ENCODE measurements around the gene CACNA2D4. TPM values are rescaled to one million over a fixed set of nuclear protein-coding genes. Genes with fewer than 3 reads are reported as not detected.

The CACNA2D4 gene
- total and polyA plus RNA-seq, 2 of the 13 experiments (the other 11 are each of a cell fraction or from before 2014, with no cell fraction given), result 14.2 to 136 TPM

DNA sequence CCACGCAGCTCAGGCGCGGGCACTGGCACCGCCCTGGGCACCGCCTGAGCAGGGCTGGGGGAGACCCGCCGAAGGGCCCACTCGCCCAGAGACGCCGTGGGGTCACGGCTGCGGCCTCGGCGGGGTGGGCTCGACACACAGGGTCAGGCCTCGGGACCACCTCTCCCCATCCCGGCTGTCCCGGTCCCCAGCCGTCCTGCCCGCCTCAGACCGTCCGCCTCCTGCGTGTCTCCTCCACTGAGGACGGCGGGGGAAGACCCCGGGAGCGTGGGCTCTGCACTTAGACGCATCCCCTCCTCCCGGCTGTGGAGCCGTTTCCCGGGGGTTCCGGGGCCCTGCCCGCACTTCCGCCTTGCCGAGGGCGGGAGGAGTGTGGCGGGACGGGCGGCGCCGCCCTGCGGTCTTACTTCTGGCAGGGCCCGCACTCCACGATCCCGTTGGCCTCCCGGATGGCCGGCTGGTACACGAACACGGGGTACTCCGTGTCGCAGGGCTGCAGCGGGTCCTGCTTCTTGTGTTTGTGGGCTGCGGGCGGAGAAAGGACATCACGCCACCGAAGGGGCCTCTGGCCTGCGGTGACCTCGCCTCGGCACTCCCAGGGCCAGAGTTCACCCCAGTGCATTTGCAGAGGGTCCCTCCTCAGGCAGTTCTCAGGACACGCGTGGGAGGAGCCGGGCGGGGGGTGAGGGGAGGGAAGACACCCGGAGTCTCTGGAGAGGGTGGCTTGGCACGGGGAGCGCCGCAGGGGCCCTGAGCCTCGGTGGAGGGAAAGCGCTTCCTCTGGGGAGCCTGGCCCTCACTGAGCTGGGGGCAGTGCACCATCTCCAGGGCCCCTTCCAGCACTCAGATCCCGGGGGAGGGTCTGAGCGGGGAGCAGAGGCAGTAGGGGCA, 121.2 kb downstream of the CACNA2D4 start (continued):
- TF ChIP-seq ZNF142 (CRISPR knock-in tag; IDR thresholded peaks at IDR 0.05) (no peak), ZNF251 (CRISPR knock-in tag; IDR thresholded peaks at IDR 0.05) (no peak)

DNA sequence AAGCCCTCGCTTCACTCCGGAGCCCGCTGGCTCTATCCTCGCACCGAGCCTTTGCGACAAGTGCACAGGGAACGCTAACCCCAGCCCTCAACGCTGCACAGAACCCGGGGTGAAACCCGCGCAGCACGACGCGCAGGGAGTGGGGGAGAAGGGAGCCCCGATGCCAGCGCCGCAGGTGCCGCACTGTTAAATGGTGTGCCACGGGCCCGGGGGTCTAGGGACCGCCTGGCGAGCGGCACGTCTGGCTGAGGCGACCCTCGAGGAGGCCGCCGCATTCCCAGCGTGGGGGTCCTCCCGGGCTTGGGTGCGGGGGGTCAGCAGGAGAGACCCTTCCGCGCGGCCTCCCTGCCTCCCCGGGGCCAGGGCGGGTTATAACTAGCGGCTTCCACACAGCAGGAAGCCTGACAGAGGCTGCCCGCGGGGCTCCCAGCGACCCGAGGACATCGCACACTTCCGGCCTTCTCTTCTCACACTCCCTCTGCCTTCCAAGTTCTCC, 121.9 kb downstream of the CACNA2D4 start:
- ChIA-PET CTCF (ENCODE audit: low intra/inter-chr PET ratio, low total read pairs) (interaction anchor here (0.9 to 3.3 kb wide), 3 partner anchors 142 to 239 kb away, joined by 4 to 88 read pairs (median 6); no protein-coding TSS in a partner anchor), POLR2A (interaction anchor here (1.3 kb wide), 1 partner anchor 143 kb away, joined by 6 read pairs; no protein-coding TSS in a partner anchor)
- no peak for ATAC-seq
- H3K27me3 ChIP-seq (ENCODE audit: control insufficient read depth in 1 of 2, insufficient read depth in 2 of 2, low read length in 2 of 2), result no peaks in the 10 kb centered on the region
- peak overlapping the region; percentile 92 for H3K4me2 ChIP-seq (ENCODE audit: low read depth, low read length)
- BruUV-seq (replicated peaks), result no TSS peak
- no peak overlapping the region for H3K27ac ChIP-seq (ENCODE audit: extremely low read length, insufficient read depth, low read length)
- in situ Hi-C loops (cut with HindIII; ENCODE audit: extremely low pct_ligation_motif_present, low pct_unique_long_range_greater_than_20kb) (no loop called here), intact Hi-C loops (cut with micrococcal nuclease; ENCODE audit: unreplicated experiment) (loop anchor here (1.0 to 5.0 kb wide), 2 partner anchors 144 to 241 kb away; no protein-coding TSS in a partner anchor)
- DNase-seq (ENCODE audit: low spot score), result no peak
- H3K79me2 ChIP-seq (ENCODE audit: insufficient read depth, low read length), result no peaks in the 10 kb centered on the region
- FAIRE-seq, result no peak
- no peaks in the 10 kb centered on the region for H3K9me3 ChIP-seq (ENCODE audit: low read length)
- no peaks in the 10 kb centered on the region for H4K20me1 ChIP-seq (ENCODE audit: insufficient read depth, low read length)
- WGBS (ENCODE audit: low lambda C conversion rate), result 91% methylated on average over 17 of the region's 43 CpGs
- peaks cover 0 to 3% of the 10 kb centered on the region in 2 experiments; a peak in 3 of 5 replicates for H3K36me3 ChIP-seq (replicated peaks in 1 of 2; ENCODE audit: control insufficient read depth in 1 of 2, insufficient read depth in 2 of 2, low read length in 2 of 2)
- no peak overlapping the region for H2AFZ ChIP-seq (ENCODE audit: low read length)
- 0 out of 6 replicates have a peak overlapping the region, but pooled peaks of 1 of the 3 experiments have one; percentile 56 for H3K4me3 ChIP-seq (replicated peaks in 1 of 3; ENCODE audit: insufficient read depth in 1 of 3, low read depth in 2 of 3, low read length in 3 of 3)
- no peak overlapping the region for H3K9ac ChIP-seq (ENCODE audit: insufficient read depth, low read depth, low read length)
- H3K4me1 ChIP-seq (ENCODE audit: insufficient read depth, low read length), result peaks cover 15% of the 10 kb centered on the region; the same call in 1 of the 2 replicates
- TF ChIP-seq ZNF672 (CRISPR knock-in tag; IDR thresholded peaks at IDR 0.05) (no peak), RBFOX2 (IDR thresholded peaks at IDR 0.05; ENCODE audit: low read depth, low read length) (0 out of 2 replicates have a peak, but pooled peaks have one; percentile 53), HNRNPLL (IDR thresholded peaks at IDR 0.05; ENCODE audit: low read depth, low read length, poor library complexity, severe bottlenecking) (peak; percentile 8), NCOA1 (CRISPR knock-in tag; IDR thresholded peaks at IDR 0.05) (no peak), MED13 (CRISPR knock-in tag; IDR thresholded peaks at IDR 0.05) (no peak), ZNF709 (CRISPR knock-in tag; IDR thresholded peaks at IDR 0.05) (0 out of 2 replicates have a peak, but pooled peaks have one; percentile 41)
